IMR-90 (cell line): Measurements from ENCODE around the gene DPY19L1. TPM values are rescaled to one million over a fixed set of nuclear protein-coding genes. Genes with fewer than 3 reads are reported as not detected.

Source experiments
- ATAC-seq: fragments of 200-7000 bp; cut with Tn5 transposase; 2 replicates; pipeline ENCODE4 v1.9.1; 2020; ENCODE audit warnings: low read depth, mild to moderate bottlenecking, moderate library complexity
- BruUV-seq: library from RNA; stranded (reverse); fragments of 400-500 nt; replicated peaks from 2 replicates; lab custom pipeline; 2021; lab: Mats Ljungman, UMichigan
- CTCF ChIA-PET: fragments of 300-600 bp; formaldehyde crosslinking; extraction: SDS; loops from one replicate; lab custom pipeline; 2021; ENCODE audit warnings: antibody characterized with exemption; lab: Yijun Ruan, JAX
- POLR2A ChIA-PET: fragments of 300-600 bp; sonication (Branson Sonifier 250); formaldehyde crosslinking; loops from one replicate; lab custom pipeline; 2022; ENCODE audit warnings: antibody characterized with exemption; ENCODE audit not compliant: unreplicated experiment; lab: Charles Lee
- DNase-seq: peaks from one replicate; pipeline ENCODE4 v3.0.0; 2013
- H2AFZ ChIP-seq: replicated peaks from 2 replicates; pipeline ENCODE3; 2013; ENCODE audit warnings: low read length, mild to moderate bottlenecking; ENCODE audit not compliant: poor library complexity
- H2AK5ac ChIP-seq: 2 replicates; pipeline ENCODE4 v1.6.1; 2013; ENCODE audit warnings: low read depth, low read length, inconsistent platforms
- H2AK9ac ChIP-seq: replicated peaks from 2 replicates; pipeline ENCODE3; 2013; ENCODE audit warnings: mild to moderate bottlenecking, low read depth, low read length, moderate library complexity; ENCODE audit not compliant: poor library complexity
- H2BK120ac ChIP-seq: 2 replicates; pipeline ENCODE4 v1.6.1; 2013; ENCODE audit warnings: low read depth, low read length, inconsistent platforms
- H2BK15ac ChIP-seq: 3 replicates; pipeline ENCODE4 v1.6.1; 2013; ENCODE audit warnings: low read depth, low read length, inconsistent platforms
- H2BK20ac ChIP-seq: 2 replicates; pipeline ENCODE4 v1.6.1; 2013; ENCODE audit warnings: low read depth, mild to moderate bottlenecking, inconsistent platforms, low read length, moderate library complexity
- H2BK5ac ChIP-seq: 2 replicates; pipeline ENCODE4 v1.6.1; 2013; ENCODE audit warnings: mild to moderate bottlenecking, low read depth, low read length, inconsistent platforms; ENCODE audit not compliant: poor library complexity, severe bottlenecking
- H3K14ac ChIP-seq: replicated peaks from 2 replicates; pipeline ENCODE4 v1.6.1; 2013; ENCODE audit warnings: low read depth, low read length, inconsistent platforms
- H3K18ac ChIP-seq: 2 replicates; pipeline ENCODE4 v1.6.1; 2013; ENCODE audit warnings: low read depth, low read length, control low read depth
- H3K23ac ChIP-seq: 2 replicates; pipeline ENCODE4 v1.6.1; 2013; ENCODE audit warnings: low read depth, low read length, inconsistent platforms
- H3K27ac ChIP-seq: 2 replicates; pipeline ENCODE4 v1.5.1; 2013; ENCODE audit warnings: mild to moderate bottlenecking, control low read depth, low read length; ENCODE audit not compliant: insufficient read depth
- H3K27me3 ChIP-seq: 2 replicates; pipeline ENCODE4 v1.6.1; 2013; ENCODE audit warnings: low read length; ENCODE audit not compliant: control insufficient read depth, insufficient read depth
- H3K36me3 ChIP-seq: 2 replicates; pipeline ENCODE4 v1.6.1; 2013; ENCODE audit warnings: low read length, mixed read lengths; ENCODE audit not compliant: control insufficient read depth, insufficient read depth
- H3K4ac ChIP-seq: 2 replicates; pipeline ENCODE4 v1.6.1; 2013; ENCODE audit warnings: low read depth, low read length, inconsistent platforms
- H3K4me1 ChIP-seq: 2 replicates; pipeline ENCODE4 v1.6.1; 2013; ENCODE audit warnings: low read length, mixed read lengths; ENCODE audit not compliant: control insufficient read depth, insufficient read depth
- H3K4me2 ChIP-seq: 2 replicates; pipeline ENCODE4 v1.6.1; 2013; ENCODE audit warnings: low read depth, mild to moderate bottlenecking, control low read depth, low read length, moderate library complexity
- H3K4me3 ChIP-seq: 2 replicates; pipeline ENCODE4 v1.5.1; 2013; ENCODE audit warnings: low read depth, mild to moderate bottlenecking, control low read depth, low read length, moderate library complexity; ENCODE audit not compliant: insufficient read depth
- H3K56ac ChIP-seq: 2 replicates; pipeline ENCODE4 v1.6.1; 2013; ENCODE audit warnings: low read length, inconsistent platforms; ENCODE audit not compliant: insufficient read depth; ENCODE audit errors: extremely low read depth
- H3K79me1 ChIP-seq, 2 experiments: 2 replicates each; pipeline ENCODE4 v1.6.1; 2013; ENCODE audit warnings: low read length in 2 of 2, inconsistent platforms in 1 of 2, low read depth in 1 of 2
- H3K9ac ChIP-seq: 2 replicates; pipeline ENCODE4 v1.6.1; 2013; ENCODE audit warnings: low read depth, low read length, control low read depth
- H3K9me1 ChIP-seq: 2 replicates; pipeline ENCODE4 v1.6.1; 2013; ENCODE audit warnings: low read length, inconsistent platforms; ENCODE audit not compliant: insufficient read depth
- H3K9me3 ChIP-seq: 2 replicates; pipeline ENCODE4 v1.6.1; 2013; ENCODE audit warnings: low read length; ENCODE audit not compliant: control insufficient read depth, insufficient read depth
- H4K20me1 ChIP-seq: 2 replicates; pipeline ENCODE4 v1.6.1; 2013; ENCODE audit warnings: low read length, inconsistent platforms; ENCODE audit not compliant: insufficient read depth
- H4K5ac ChIP-seq: 2 replicates; pipeline ENCODE4 v1.6.1; 2013; ENCODE audit warnings: mild to moderate bottlenecking, low read depth, low read length, control low read depth
- H4K8ac ChIP-seq, 2 experiments: 2 replicates each; pipeline ENCODE4 v1.6.1; 2013; ENCODE audit warnings: low read depth in 2 of 2, low read length in 2 of 2, control low read depth in 1 of 2, inconsistent platforms in 1 of 2
- H4K91ac ChIP-seq: 2 replicates; pipeline ENCODE4 v1.6.1; 2013; ENCODE audit warnings: low read depth, low read length, inconsistent platforms; ENCODE audit not compliant: insufficient read depth
- CEBPB ChIP-seq: IDR thresholded peaks from 2 replicates; pipeline ENCODE4 v1.6.1; 2012; ENCODE audit warnings: low read depth, low read length, improper control_type of control experiment
- MAZ ChIP-seq: IDR thresholded peaks from 2 replicates; pipeline ENCODE4 v1.6.1; 2012; ENCODE audit warnings: low read depth, mild to moderate bottlenecking, low read length, improper control_type of control experiment, moderate library complexity, borderline replicate concordance
- MXI1 ChIP-seq: IDR thresholded peaks from 2 replicates; pipeline ENCODE4 v1.6.1; 2012; ENCODE audit warnings: low read depth, mild to moderate bottlenecking, low read length, moderate library complexity, borderline replicate concordance
- RAD21 ChIP-seq: IDR thresholded peaks from 2 replicates; pipeline ENCODE4 v1.6.1; 2012; ENCODE audit warnings: low read length, improper control_type of control experiment
- SMC3 ChIP-seq: fragments of 150-350 bp; IDR thresholded peaks from 2 replicates; pipeline ENCODE4 v1.6.1; 2016; ENCODE audit warnings: low read depth, mild to moderate bottlenecking, antibody characterized with exemption, low read length, moderate library complexity
- USF2 ChIP-seq: fragments of 150-350 bp; IDR thresholded peaks from 2 replicates; pipeline ENCODE4 v1.6.1; 2017; ENCODE audit warnings: mild to moderate bottlenecking, antibody characterized with exemption, low read length, low read depth
- WGBS, 2 experiments: methylation state at CpG; one replicate each; pipeline versions ENCODE4 v1.1.5 to v1.1.7; 2013; ENCODE audit warnings: missing lambda C conversion rate in 2 of 2; ENCODE audit not compliant: insufficient read length in 1 of 2; ENCODE audit errors: extremely low coverage in 2 of 2; 5-methylcytosine and 5-hydroxymethylcytosine counted together
- dilution Hi-C: fragments of 300-500 bp; cut with HindIII; formaldehyde crosslinking; loops from one replicate; pipeline ENCODE4 v1.14.3; 2018; ENCODE audit warnings: low sequenced_read_pairs; ENCODE audit not compliant: unreplicated experiment
- in situ Hi-C: fragments of 300-500 bp; cut with MboI; formaldehyde crosslinking; loops from 3 replicates; pipeline ENCODE4 v1.14.3; 2019; ENCODE audit warnings: low sequenced_read_pairs, inconsistent platforms, mixed read lengths
- intact Hi-C: fragments of 100-400 bp; cut with micrococcal nuclease; formaldehyde crosslinking; loops from 2 replicates; pipeline ENCODE4 v1.10.0; 2022
- polyA plus RNA-seq, 3 experiments: library from polyadenylated mRNA; depleted of rRNA; stranded (reverse); fragments of >200 nt; gene quantifications; 2 replicates each; pipeline ENCODE4 v1.2.3, GENCODE V29; 2012; ENCODE audit warnings: low replicate concordance in 1 of 3
- total RNA-seq: library from RNA; depleted of rRNA; stranded (reverse); fragments of >200 nt; gene quantifications from 2 replicates; pipeline ENCODE4 v1.2.3, GENCODE V29; 2012

The DPY19L1 gene
- total and polyA plus RNA-seq, 2 of the 4 experiments (the other 2 are of a cell fraction), result 12.1 to 12.2 TPM

GRCh38 chr7:35015346-35015859 lies 21.9 kb downstream of the DPY19L1 start:
- ChIA-PET CTCF (no interaction called here), POLR2A (no interaction called here)
- no peak overlapping the region for H3K56ac ChIP-seq
- H2BK5ac ChIP-seq, result no peak overlapping the region
- DNase-seq, result peak; percentile 38
- H2BK15ac ChIP-seq, result no peak overlapping the region
- no peak; the same call in 1 of the 2 replicates for ATAC-seq
- H3K9me3 ChIP-seq, result no peaks in the 10 kb centered on the region
- no peak overlapping the region for H2AK5ac ChIP-seq
- H3K4me1 ChIP-seq, result no peaks in the 10 kb centered on the region
- no peaks in the 10 kb centered on the region for H3K79me1 ChIP-seq
- H4K8ac ChIP-seq, result no peak overlapping the region
- H2AK9ac ChIP-seq, result no peak overlapping the region
- no peak overlapping the region for H4K5ac ChIP-seq
- no peak overlapping the region for H4K91ac ChIP-seq
- H4K20me1 ChIP-seq, result no peaks in the 10 kb centered on the region
- H3K9ac ChIP-seq, result no peak overlapping the region
- H3K23ac ChIP-seq, result no peak overlapping the region
- H2BK120ac ChIP-seq, result no peak overlapping the region
- H2BK20ac ChIP-seq, result no peak overlapping the region
- in situ Hi-C loops, result no loop called here
- no peak overlapping the region for H3K27ac ChIP-seq
- BruUV-seq, result no TSS peak
- H3K9me1 ChIP-seq, result peaks cover 3% of the 10 kb centered on the region; the same call in 1 of the 2 replicates
- H3K4me3 ChIP-seq, result no peak overlapping the region
- dilution Hi-C loops, result no loop called here
- no peak overlapping the region for H2AFZ ChIP-seq
- H3K4me2 ChIP-seq, result no peak overlapping the region
- H3K36me3 ChIP-seq, result peaks cover 6% of the 10 kb centered on the region
- no CpG with 5 or more reads among the region's 1 CpG for WGBS, 2 experiments
- intact Hi-C loops, result no loop called here
- H3K14ac ChIP-seq, result no peak overlapping the region
- TF ChIP-seq SMC3, result no peak
- no peak for TF ChIP-seq USF2
- no peak for TF ChIP-seq MXI1
- no peak for TF ChIP-seq MAZ
- no peak for TF ChIP-seq RAD21
- TF ChIP-seq CEBPB, result no peak
- no peaks in the 10 kb centered on the region for H3K27me3 ChIP-seq
- H3K18ac ChIP-seq, result no peak overlapping the region
- no peak overlapping the region for H3K4ac ChIP-seq
